Mesothelial cell of epicardium (in vitro differentiated cells): ENCODE measurements around the gene DNAAF1. TPM values are rescaled to one million over a fixed set of nuclear protein-coding genes. Genes with fewer than 3 reads are reported as not detected.

Experiments used
- DNase-seq, 2 experiments: peaks; one replicate each; pipeline ENCODE4 v3.0.0; 2021; ENCODE audit warnings: low spot score in 2 of 2; ENCODE audit not compliant: unreplicated experiment in 2 of 2
- H3K27ac Mint-ChIP-seq: 2 replicates; pipeline ENCODE4 v1.8.0; 2021; ENCODE audit warnings: mixed read lengths
- H3K27me3 Mint-ChIP-seq: 2 replicates; pipeline ENCODE4 v1.8.0; 2021; ENCODE audit warnings: low read depth, mixed read lengths
- H3K36me3 Mint-ChIP-seq: 2 replicates; pipeline ENCODE4 v1.8.0; 2021; ENCODE audit warnings: mixed read lengths
- H3K4me1 Mint-ChIP-seq: 2 replicates; pipeline ENCODE4 v1.8.0; 2021; ENCODE audit warnings: mixed read lengths
- H3K4me3 Mint-ChIP-seq: 2 replicates; pipeline ENCODE4 v1.8.0; 2021; ENCODE audit warnings: mild to moderate bottlenecking, moderate library complexity, mixed read lengths
- H3K9me3 Mint-ChIP-seq: 2 replicates; pipeline ENCODE4 v1.8.0; 2021; ENCODE audit warnings: mixed read lengths
- CTCF ChIP-seq: fragments of 200-600 bp; sonication (generic); IDR thresholded peaks from one replicate; pipeline ENCODE4 v1.5.0; 2021; ENCODE audit warnings: antibody characterized with exemption; ENCODE audit not compliant: unreplicated experiment
- total RNA-seq: library from RNA; stranded (reverse); gene quantifications from 3 replicates; pipeline ENCODE4 v1.2.1, GENCODE V29; 2021

The DNAAF1 gene
- total RNA-seq, 1 donor from 2014 or later = 0.47 TPM

GRCh38 chr16:84143784-84144199 lies 1.3 kb upstream of the DNAAF1 start:
- peaks cover 6% of the 10 kb centered on the region for H3K9me3 Mint-ChIP-seq
- peaks cover 9% of the 10 kb centered on the region for H3K27me3 Mint-ChIP-seq
- peak overlapping the region; percentile 97 for H3K4me3 Mint-ChIP-seq
- TF ChIP-seq CTCF = no peak
- DNase-seq = no peak
- peak overlapping the region; percentile 96 for H3K27ac Mint-ChIP-seq
- peaks cover 7% of the 10 kb centered on the region for H3K36me3 Mint-ChIP-seq
- peaks cover 17% of the 10 kb centered on the region for H3K4me1 Mint-ChIP-seq

GRCh38 chr16:84144209-84144858 lies 774 bp upstream of the DNAAF1 start:
- Mint-ChIP-seq H3K9me3 (peaks cover 6% of the 10 kb centered on the region), H3K27ac (peak overlapping the region; percentile 96), H3K4me3 (peak overlapping the region; percentile 97)

GRCh38 chr16:84150926-84151325 lies 5.8 kb downstream of the DNAAF1 start:
- Mint-ChIP-seq H3K27ac (no peak overlapping the region), H3K4me1 (peaks cover 10% of the 10 kb centered on the region), H3K9me3 (no peaks in the 10 kb centered on the region), H3K4me3 (no peak overlapping the region), H3K27me3 (peaks cover 10% of the 10 kb centered on the region), H3K36me3 (no peaks in the 10 kb centered on the region)
- TF ChIP-seq CTCF = no peak
- DNase-seq = no peak

More at GRCh38 chr16:84144209-84144858, 774 bp upstream of the DNAAF1 start:
- H3K27me3 Mint-ChIP-seq = peaks cover 9% of the 10 kb centered on the region
- TF ChIP-seq CTCF = no peak
- H3K36me3 Mint-ChIP-seq = peaks cover 7% of the 10 kb centered on the region
- DNase-seq = peak; percentile 32 to 50
- H3K4me1 Mint-ChIP-seq = peaks cover 11% of the 10 kb centered on the region

GRCh38 chr16:84153660-84154214 lies 8.6 kb downstream of the DNAAF1 start:
- Mint-ChIP-seq H3K4me3 (no peak overlapping the region), H3K27me3 (peaks cover 4% of the 10 kb centered on the region), H3K9me3 (peaks cover 3% of the 10 kb centered on the region), H3K36me3 (no peaks in the 10 kb centered on the region), H3K4me1 (peaks cover 10% of the 10 kb centered on the region), H3K27ac (no peak overlapping the region)
- no peak for TF ChIP-seq CTCF
- no peak for DNase-seq

GRCh38 chr16:84155226-84155625 lies 10.1 kb downstream of the DNAAF1 start:
- Mint-ChIP-seq H3K27ac (no peak overlapping the region), H3K27me3 (peaks cover 8% of the 10 kb centered on the region), H3K4me3 (no peak overlapping the region), H3K4me1 (peaks cover 9% of the 10 kb centered on the region), H3K9me3 (peaks cover 3% of the 10 kb centered on the region), H3K36me3 (no peaks in the 10 kb centered on the region)
- no peak for TF ChIP-seq CTCF
- DNase-seq = no peak
